ENCODE data around the gene SNRNP48. TPM values are rescaled to one million over a fixed set of nuclear protein-coding genes. Genes with fewer than 3 reads are reported as not detected.

Gene SNRNP48
- polyA plus RNA-seq, 1 donor from 2014 or later, result 17.5 TPM

DNA sequence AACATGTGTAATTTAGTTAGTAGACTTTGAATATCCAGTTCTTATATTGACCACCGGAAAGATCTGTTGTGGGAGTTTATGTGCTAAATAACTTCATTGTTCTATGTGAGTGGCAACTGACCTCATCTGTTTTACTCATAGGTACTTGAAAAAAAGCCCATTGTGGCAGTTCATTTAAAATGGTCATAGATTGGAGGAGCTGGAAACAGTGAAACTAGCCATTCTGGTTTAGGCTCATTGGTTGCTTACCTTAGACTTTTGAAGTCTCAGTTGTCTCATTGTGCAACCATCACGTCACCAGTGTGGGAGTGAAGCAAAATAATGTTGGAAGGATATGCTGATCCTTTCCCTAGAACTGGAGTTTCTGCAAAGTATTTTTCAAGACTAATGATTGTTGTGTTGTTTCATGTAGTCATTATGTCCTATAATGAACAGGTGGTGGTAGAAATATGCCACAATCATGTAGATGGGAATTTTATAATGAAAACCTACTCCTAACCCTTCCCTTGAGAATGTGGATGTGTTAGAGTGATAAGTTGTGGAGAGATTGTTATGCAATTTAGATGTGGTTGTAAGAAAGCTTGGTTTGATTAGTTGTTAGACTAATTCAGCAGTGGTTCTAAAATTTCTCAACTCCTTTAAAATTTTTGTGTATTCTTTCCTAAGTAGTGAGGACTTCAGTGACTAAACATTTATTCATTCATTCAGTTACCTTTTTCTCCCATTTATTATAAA lies 30.2 kb upstream of the SNRNP48 start:
- H3K9me3 ChIP-seq (ENCODE audit: low read length), result no peaks in the 10 kb centered on the region
- H3K36me3 ChIP-seq (ENCODE audit: insufficient read depth, low read length), result no peaks in the 10 kb centered on the region
- H3K27me3 ChIP-seq (ENCODE audit: insufficient read depth, low read depth, low read length), result no peaks in the 10 kb centered on the region
- H3K9me2 ChIP-seq (ENCODE audit: insufficient read depth, low read length), result no peaks in the 10 kb centered on the region
- no peaks in the 10 kb centered on the region for H4K20me1 ChIP-seq (ENCODE audit: insufficient read depth)
- H3K4me2 ChIP-seq (ENCODE audit: low read length), result no peak overlapping the region
- no peaks in the 10 kb centered on the region for H3F3A ChIP-seq (ENCODE audit: insufficient read depth, low read length, poor library complexity, severe bottlenecking)
- no peak overlapping the region for H3K27ac ChIP-seq (ENCODE audit: low read length)
- H3K9ac ChIP-seq (ENCODE audit: low read length), result no peak overlapping the region
- TF ChIP-seq TAF1 (IDR thresholded peaks at IDR 0.05; ENCODE audit: low read depth), result no peak
- TF ChIP-seq SMC3 (conservative IDR thresholded peaks at IDR 0.05; ENCODE audit: poor library complexity), result no peak
- no peak for TF ChIP-seq MXI1 (conservative IDR thresholded peaks at IDR 0.05; ENCODE audit: poor library complexity, severe bottlenecking)
- no peak for TF ChIP-seq POLR2AphosphoS5 (IDR thresholded peaks at IDR 0.05)
- no peak for TF ChIP-seq EZH2 (IDR thresholded peaks at IDR 0.05; ENCODE audit: borderline replicate concordance, insufficient read depth, low read length, poor library complexity, severe bottlenecking)
- no peak for TF ChIP-seq RAD21 (conservative IDR thresholded peaks at IDR 0.05)
- TF ChIP-seq, protein P1, sequence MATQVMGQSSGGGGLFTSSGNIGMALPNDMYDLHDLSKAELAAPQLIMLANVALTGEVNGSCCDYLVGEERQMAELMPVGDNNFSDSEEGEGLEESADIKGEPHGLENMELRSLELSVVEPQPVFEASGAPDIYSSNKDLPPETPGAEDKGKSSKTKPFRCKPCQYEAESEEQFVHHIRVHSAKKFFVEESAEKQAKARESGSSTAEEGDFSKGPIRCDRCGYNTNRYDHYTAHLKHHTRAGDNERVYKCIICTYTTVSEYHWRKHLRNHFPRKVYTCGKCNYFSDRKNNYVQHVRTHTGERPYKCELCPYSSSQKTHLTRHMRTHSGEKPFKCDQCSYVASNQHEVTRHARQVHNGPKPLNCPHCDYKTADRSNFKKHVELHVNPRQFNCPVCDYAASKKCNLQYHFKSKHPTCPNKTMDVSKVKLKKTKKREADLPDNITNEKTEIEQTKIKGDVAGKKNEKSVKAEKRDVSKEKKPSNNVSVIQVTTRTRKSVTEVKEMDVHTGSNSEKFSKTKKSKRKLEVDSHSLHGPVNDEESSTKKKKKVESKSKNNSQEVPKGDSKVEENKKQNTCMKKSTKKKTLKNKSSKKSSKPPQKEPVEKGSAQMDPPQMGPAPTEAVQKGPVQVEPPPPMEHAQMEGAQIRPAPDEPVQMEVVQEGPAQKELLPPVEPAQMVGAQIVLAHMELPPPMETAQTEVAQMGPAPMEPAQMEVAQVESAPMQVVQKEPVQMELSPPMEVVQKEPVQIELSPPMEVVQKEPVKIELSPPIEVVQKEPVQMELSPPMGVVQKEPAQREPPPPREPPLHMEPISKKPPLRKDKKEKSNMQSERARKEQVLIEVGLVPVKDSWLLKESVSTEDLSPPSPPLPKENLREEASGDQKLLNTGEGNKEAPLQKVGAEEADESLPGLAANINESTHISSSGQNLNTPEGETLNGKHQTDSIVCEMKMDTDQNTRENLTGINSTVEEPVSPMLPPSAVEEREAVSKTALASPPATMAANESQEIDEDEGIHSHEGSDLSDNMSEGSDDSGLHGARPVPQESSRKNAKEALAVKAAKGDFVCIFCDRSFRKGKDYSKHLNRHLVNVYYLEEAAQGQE (IDR thresholded peaks at IDR 0.05; ENCODE audit: borderline replicate concordance), result no peak
- no peak for TF ChIP-seq EP300 (conservative IDR thresholded peaks at IDR 0.05; ENCODE audit: poor library complexity, severe bottlenecking)
- TF ChIP-seq, protein P2, sequence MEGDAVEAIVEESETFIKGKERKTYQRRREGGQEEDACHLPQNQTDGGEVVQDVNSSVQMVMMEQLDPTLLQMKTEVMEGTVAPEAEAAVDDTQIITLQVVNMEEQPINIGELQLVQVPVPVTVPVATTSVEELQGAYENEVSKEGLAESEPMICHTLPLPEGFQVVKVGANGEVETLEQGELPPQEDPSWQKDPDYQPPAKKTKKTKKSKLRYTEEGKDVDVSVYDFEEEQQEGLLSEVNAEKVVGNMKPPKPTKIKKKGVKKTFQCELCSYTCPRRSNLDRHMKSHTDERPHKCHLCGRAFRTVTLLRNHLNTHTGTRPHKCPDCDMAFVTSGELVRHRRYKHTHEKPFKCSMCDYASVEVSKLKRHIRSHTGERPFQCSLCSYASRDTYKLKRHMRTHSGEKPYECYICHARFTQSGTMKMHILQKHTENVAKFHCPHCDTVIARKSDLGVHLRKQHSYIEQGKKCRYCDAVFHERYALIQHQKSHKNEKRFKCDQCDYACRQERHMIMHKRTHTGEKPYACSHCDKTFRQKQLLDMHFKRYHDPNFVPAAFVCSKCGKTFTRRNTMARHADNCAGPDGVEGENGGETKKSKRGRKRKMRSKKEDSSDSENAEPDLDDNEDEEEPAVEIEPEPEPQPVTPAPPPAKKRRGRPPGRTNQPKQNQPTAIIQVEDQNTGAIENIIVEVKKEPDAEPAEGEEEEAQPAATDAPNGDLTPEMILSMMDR (IDR thresholded peaks at IDR 0.05; ENCODE audit: poor library complexity, severe bottlenecking), result no peak
- H3K79me2 ChIP-seq (replicated peaks; ENCODE audit: insufficient read depth, low read length), result no peaks in the 10 kb centered on the region
- H3K4me3 ChIP-seq (ENCODE audit: low read length), result no peak overlapping the region
- no peak overlapping the region for H2AFZ ChIP-seq (ENCODE audit: low read depth, low read length)

DNA sequence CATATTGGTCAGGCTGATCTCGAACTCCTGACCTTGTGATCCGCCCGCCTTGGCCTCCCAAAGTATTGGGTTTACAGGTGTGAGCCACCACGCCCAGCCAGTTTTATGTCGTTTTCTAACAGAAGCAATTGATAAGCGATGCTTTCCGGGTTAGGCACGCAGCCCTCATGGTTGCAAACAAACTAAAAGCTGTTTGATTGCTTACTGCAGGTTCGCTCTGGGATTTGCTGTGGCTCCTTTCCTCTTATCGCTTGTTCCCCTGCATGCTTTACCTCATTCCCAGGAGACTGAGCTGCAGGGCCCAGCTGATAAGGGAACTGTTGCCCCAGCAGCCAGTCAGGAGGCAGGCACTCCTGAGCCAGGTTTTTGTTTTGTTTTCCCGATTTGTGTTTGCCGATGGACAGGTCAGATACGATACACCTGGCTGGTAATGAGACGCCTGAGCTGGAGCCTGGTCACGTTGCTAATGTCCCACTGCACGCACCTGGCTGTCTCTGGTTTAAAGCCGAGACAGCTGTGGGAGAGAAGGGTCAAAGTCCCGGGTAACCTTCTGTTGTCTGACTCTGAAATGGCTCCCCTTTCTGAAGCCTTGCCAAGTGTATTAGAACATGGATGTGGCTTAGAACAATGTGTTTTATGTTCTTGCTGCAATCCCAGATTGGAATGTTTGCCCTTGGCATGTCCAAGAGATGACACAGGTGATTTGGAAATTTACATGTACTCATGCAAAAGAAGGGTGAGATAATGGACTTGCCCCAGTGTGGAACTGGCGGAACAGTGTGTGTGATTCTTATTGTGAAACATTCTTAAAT lies 28.6 kb upstream of the SNRNP48 start:
- H3K79me2 ChIP-seq (replicated peaks; ENCODE audit: insufficient read depth, low read length), result no peaks in the 10 kb centered on the region
- no peaks in the 10 kb centered on the region for H4K20me1 ChIP-seq (ENCODE audit: insufficient read depth)
- no peaks in the 10 kb centered on the region for H3F3A ChIP-seq (ENCODE audit: insufficient read depth, low read length, poor library complexity, severe bottlenecking)
- H3K9ac ChIP-seq (ENCODE audit: low read length), result no peak overlapping the region
- H3K27me3 ChIP-seq (ENCODE audit: insufficient read depth, low read depth, low read length), result no peaks in the 10 kb centered on the region
- H3K4me3 ChIP-seq (ENCODE audit: low read length), result no peak overlapping the region
- no peaks in the 10 kb centered on the region for H3K36me3 ChIP-seq (ENCODE audit: insufficient read depth, low read length)
- H3K27ac ChIP-seq (ENCODE audit: low read length), result no peak overlapping the region
- H3K4me2 ChIP-seq (ENCODE audit: low read length), result no peak overlapping the region
- H3K9me3 ChIP-seq (ENCODE audit: low read length), result no peaks in the 10 kb centered on the region
- TF ChIP-seq SMC3 (conservative IDR thresholded peaks at IDR 0.05; ENCODE audit: poor library complexity), result no peak
- no peak for TF ChIP-seq EP300 (conservative IDR thresholded peaks at IDR 0.05; ENCODE audit: poor library complexity, severe bottlenecking)
- TF ChIP-seq, protein P1 (IDR thresholded peaks at IDR 0.05; ENCODE audit: borderline replicate concordance), result no peak
- TF ChIP-seq EZH2 (IDR thresholded peaks at IDR 0.05; ENCODE audit: borderline replicate concordance, insufficient read depth, low read length, poor library complexity, severe bottlenecking), result no peak
- no peak for TF ChIP-seq RAD21 (conservative IDR thresholded peaks at IDR 0.05)
- TF ChIP-seq, protein P2 (IDR thresholded peaks at IDR 0.05; ENCODE audit: poor library complexity, severe bottlenecking), result no peak
- H2AFZ ChIP-seq (ENCODE audit: low read depth, low read length), result no peak overlapping the region
- H3K9me2 ChIP-seq (ENCODE audit: insufficient read depth, low read length), result no peaks in the 10 kb centered on the region

Data from neural cell (in vitro differentiated cells).